GM11168 (cell line): ENCODE results near the gene FBXW9.
"Not testable (repeated sequence)": the region's sequence is repeated elsewhere in the genome, so short reads cannot be mapped to it uniquely, and the experiment has no call there.

Experiments
- in situ Hi-C: fragments of 300-500 bp; cut with MboI; formaldehyde crosslinking; loops from one replicate; pipeline ENCODE4 v1.12.0; 2022; ENCODE audit warnings: low sequenced_read_pairs; ENCODE audit not compliant: unreplicated experiment

The FBXW9 gene

GRCh38 chr19:12696366-12697335 lies at the start of gene FBXW9:
Gene FBXW9, minus strand, starts transcription at chr19:12696631. Its CDS starts 50 bp downstream, at chr19:12696581.
- in situ Hi-C loops = no loop called here

DNA sequence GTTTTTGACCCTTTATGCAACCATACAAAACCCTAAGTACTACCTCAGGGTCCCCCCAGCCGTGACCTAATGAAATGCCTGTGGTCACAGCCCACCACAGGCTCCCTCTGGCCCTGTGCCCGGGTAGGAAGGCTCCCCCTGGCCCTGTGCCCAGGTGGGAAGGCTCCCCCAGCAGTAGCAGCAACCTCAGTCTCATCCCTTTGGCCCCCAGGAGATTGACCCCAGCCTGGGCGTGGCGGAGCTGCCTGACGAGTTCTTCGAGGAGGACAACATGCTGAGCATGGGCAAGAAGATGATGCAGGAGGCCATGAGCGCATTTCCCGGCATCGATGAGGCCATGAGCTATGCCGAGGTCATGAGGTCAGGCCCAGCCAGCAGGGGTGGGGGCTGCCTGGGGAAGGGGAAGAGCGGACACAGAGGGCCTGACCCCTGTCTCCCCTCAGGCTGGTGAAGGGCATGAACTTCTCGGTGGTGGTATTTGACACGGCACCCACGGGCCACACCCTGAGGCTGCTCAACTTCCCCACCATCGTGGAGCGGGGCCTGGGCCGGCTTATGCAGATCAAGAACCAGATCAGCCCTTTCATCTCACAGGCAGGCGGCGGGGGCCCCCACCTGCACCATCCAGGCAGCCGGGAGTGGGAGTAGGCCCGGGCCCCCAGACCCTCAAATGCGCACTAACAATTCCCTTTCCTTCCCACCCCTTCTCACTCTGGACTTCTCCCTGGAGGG lies 48.9 kb upstream of the FBXW9 start:
- in situ Hi-C loops = no loop called here

DNA sequence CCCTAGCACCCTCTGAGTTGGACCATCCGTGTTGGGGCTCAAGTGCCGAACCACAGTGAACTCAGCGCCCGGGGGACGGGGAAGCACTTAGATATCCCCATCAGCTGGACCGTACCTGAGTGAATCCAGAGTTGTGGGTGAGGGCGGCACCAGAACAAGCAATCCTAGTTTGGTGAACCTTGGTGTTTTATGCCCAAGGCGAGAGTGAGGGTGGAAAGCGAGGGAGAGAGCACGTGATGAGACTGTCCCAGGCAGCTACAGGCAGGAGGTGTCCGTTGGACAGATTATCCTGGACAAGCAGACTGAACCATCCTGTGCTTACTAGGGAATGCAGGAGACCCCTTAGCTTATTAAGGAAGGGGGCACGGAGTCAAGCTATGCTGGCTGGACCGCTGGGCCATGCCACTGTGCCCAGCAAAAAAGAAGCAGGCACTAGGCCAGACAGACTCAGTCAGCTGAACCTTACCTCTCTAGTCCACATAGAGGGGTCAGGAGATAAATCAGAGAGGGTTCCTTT lies 41.5 kb upstream of the FBXW9 start:
- in situ Hi-C loops = no loop called here

DNA sequence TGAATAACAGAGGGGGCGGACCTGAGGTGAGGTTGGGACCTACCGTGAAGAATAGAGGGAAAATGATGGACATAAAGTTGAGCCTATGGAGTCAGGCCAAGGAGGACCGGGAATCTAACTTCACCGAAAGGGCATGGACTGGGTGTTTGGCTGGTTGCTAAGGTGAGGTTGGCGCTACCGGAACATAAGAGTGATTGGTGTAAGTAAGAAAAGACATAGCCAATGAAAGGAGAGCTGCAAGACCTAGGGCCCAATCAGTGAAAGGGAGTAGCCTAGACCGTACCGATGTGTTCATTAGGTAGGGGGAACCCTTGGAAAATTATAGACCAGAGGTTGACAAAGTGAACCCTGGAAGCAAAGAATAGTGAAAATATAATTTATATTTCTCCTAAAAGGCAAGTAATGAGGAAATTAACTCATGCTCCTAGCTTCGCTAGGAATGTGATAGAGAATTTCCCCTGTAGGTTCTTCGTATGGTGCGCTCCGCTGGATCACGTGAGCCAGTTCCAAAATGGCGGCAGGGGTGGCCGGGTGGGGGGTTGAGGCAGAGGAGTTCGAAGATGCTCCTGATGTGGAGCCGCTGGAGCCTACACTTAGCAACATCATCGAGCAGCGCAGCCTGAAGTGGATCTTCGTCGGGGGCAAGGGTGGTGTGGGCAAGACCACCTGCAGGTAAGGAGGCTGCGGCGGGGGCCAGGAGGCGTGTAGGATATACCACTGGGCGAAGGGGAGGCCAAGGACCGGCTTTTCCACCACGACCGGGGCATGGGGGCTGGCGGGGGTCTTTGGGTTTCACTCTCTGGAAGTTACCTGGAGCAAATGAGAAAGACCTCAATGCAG lies 40.8 kb upstream of the FBXW9 start, which contains the start of gene GET3:
Gene GET3 (plus strand): TSS at position 503 of the 840 bp plus-strand sequence. CDS start 9 bp downstream, at position 512.
- in situ Hi-C loops = no loop called here

DNA sequence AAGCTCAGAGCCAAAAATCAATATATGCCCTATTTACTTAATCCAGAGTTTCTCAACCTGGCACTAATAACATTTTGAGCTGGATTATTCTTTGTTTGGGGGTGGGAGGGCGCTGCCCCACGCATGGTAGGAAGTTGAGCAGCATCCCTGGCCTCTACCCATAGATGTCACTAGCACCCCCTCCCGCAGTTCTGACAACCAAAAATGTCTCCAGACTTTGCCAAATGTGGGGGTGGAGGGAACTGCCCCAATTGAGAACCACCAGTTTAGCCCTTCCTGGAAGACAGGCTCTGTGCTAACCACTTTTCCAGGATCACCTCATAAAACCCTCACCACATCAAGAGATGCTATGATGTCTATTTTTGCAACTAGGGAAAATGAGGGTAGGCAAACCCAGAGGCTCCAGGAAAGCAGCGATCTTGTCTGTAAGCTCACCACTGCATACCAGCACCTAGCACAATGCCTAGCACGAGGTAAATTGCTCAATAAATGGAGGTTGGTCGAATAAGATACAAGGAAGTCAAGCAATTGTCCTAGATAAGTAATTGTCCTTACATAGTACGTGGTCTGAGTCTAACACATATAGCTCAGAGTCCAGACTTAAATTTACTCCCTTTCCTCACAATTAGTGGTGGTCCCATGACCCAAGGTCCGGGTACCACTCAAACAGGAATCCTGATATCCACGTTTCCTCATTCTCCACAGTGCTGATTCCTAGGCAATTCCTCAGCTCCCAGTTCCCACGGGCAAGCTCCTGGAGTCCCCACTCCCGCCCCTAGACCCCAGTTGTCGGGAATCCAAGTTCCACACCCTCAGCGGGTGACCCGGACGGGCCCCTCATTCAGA lies 37.2 kb upstream of the FBXW9 start:
- in situ Hi-C loops = no loop called here

- in situ Hi-C loops = no loop called here
Observed at GRCh38 chr19:12731337-12731736, 34.9 kb upstream of the FBXW9 start.

DNA sequence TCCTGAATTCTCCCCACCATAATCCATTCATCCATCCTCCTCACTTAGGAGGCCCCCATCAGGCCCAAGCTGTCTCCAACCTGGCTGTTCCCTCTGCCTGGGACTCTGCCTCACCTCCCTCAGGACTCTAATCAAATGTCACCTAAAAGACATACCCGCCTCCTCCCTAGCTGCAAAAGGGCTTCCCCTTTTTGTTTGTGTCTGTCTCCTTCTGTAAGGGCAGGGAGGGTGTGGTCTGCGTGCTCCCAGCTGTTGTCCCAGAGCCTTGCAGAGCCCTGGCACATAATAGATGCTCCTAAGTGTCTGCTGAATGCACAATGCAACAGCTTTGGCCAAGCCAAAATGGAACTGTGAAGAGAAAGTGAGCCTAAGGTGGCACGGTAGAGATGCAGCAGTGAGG lies 33.6 kb upstream of the FBXW9 start:
- in situ Hi-C loops = no loop called here

- in situ Hi-C loops = no loop called here
Observed at GRCh38 chr19:12727745-12728433, 31.5 kb upstream of the FBXW9 start.

DNA sequence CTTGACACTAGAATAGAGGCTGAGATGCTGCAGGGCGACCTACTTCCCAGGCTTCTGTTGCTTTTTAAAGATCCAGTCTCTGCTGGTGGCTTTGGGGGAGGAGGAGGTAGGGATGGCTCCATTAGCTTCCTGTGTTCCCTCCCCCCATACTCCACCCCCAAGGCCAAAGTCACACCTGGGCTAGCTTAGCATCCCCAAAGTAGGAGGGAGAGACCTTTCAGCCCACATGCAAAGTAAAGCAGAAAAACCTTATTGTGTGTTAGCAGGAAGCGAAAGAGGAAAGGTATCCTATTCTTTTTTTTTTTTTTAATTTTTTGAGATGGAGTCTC lies 30.5 kb upstream of the FBXW9 start:
- in situ Hi-C loops = no loop called here

DNA sequence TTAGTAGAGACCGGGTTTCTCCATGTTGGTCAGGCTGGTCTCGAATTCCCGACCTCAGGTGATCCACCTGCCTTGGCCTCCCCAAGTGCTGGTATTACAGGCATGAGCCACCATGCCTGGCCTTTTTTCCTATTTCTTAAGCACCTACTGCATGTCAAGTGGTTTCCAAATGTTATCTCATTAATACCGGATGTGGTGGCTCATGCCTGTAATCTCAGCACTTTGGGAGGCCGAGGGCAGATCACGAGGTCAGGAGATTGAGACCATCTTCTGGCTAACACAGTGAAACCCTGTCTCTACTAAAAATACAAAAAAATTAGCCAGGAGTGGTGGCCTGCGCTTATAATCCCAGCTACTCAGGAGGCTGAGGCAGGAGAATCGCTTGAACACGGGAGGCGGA lies 29.2 kb upstream of the FBXW9 start:
- in situ Hi-C loops = not testable (repeated sequence)

GRCh38 chr19:12723641-12724426 lies 27.4 kb upstream of the FBXW9 start, which contains the start of gene TNPO2:
Gene TNPO2, minus strand, starts transcription at chr19:12723932. Its CDS starts 2,955 bp downstream, at chr19:12720977.
- in situ Hi-C loops = no loop called here

DNA sequence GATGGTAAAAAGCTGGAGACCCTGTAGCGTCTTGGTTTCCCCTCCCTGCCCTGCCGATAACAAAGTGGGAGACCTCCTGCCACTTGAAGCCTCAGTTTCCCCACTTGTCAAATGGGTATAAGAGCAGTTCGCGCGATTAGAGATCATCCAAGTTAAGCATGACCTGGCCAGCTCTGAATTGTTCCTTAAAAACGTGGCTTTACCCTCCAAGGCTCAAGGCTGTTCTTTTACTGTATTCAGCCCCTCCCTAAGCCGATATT lies 26.9 kb upstream of the FBXW9 start:
- in situ Hi-C loops = no loop called here

DNA sequence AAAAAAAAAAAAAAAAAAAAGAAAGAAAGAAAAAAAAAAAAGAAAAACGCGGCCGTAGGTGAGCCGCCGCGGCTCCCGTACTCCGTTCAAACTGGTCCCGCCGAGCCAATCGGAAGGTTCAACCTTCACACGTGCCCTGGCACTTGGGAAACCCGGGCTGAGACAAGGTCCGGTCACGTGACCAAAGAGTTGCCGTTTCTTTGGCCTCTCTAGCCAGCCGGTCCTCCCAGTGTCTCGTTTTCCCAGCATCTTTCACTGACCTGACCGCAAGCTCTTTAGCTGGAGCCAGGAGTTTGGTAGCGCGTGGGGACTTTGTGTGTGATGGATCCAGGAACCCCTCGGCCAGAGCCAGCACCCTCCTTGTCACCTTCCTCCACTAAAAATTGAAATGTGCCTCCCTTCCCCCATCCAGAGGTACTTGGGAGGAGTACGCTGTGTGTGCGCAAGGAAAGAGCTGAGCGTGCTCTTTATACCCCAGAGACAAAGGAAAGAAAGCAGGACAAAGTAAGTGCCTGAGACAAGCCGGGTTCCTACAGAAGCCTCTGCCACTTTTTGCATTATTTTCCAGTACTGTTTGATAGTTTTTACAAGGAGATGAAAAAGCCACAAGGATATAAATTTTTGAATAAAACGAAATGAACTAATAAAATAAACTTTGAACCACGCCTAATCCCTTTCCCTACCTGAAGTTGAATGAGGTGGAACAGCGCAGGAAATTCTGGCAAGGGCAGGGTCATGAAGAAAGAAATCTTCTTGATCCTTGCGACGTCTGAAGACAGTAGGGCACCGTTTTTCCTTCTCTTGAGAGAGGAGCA lies 26.3 kb upstream of the FBXW9 start:
- in situ Hi-C loops = no loop called here

- in situ Hi-C loops = no loop called here
Observed at GRCh38 chr19:12721656-12722565, 25.5 kb upstream of the FBXW9 start.

GRCh38 chr19:12720851-12721655 lies 24.6 kb upstream of the FBXW9 start:
- in situ Hi-C loops = no loop called here

DNA sequence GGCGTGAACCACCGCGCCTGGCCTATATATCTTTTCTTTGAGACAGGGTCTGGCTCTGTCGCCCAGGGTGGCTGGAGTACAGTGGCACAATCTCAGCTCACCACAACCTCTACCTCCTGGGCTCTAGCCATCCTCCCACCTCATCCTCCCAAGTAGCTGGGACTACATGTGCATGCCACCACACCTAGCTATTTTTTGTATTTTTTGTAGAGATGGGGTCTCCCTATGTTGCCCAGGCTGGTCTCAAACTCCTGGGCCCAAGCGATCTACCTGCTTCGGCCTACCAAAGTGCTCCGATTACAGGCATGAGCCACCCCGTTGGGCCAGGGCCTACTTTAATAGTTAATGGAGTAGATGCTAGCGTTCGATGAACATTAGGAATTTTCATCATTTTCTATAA lies 23.9 kb upstream of the FBXW9 start:
- in situ Hi-C loops = no loop called here
